ENCODE results near the gene SLC22A23.

The SLC22A23 gene

GRCh38 chr6:3444276-3445088, 12.4 kb downstream of the SLC22A23 start:
- no peak for DNase-seq

- DNase-seq, result no peak
Observed at GRCh38 chr6:3443221-3443515, 13.7 kb downstream of the SLC22A23 start.

- no peak for DNase-seq
Observed at GRCh38 chr6:3442431-3443220, 14.2 kb downstream of the SLC22A23 start.

GRCh38 chr6:3440911-3441310, 15.9 kb downstream of the SLC22A23 start:
- no peak for DNase-seq

GRCh38 chr6:3439961-3440360, 16.9 kb downstream of the SLC22A23 start:
- no peak for DNase-seq

- no peak for DNase-seq
Observed at GRCh38 chr6:3438190-3439167, 18.4 kb downstream of the SLC22A23 start.

- no peak for DNase-seq
Observed at GRCh38 chr6:3433005-3433404, 23.8 kb downstream of the SLC22A23 start.

GRCh38 chr6:3432416-3432815, 24.4 kb downstream of the SLC22A23 start:
- DNase-seq, result no peak

GRCh38 chr6:3431994-3432393, 24.9 kb downstream of the SLC22A23 start:
- DNase-seq, result no peak

- DNase-seq, result no peak
Observed at GRCh38 chr6:3429211-3429610, 27.6 kb downstream of the SLC22A23 start.

GRCh38 chr6:3428700-3429099, 28.1 kb downstream of the SLC22A23 start:
- DNase-seq, result no peak

GRCh38 chr6:3428247-3428646, 28.6 kb downstream of the SLC22A23 start:
- DNase-seq, result no peak

- DNase-seq, result no peak
Observed at GRCh38 chr6:3427687-3428085, 29.2 kb downstream of the SLC22A23 start.

- DNase-seq, result no peak
Observed at GRCh38 chr6:3426927-3427686, 29.7 kb downstream of the SLC22A23 start.

- DNase-seq, result no peak
Observed at GRCh38 chr6:3426091-3426926, 30.5 kb downstream of the SLC22A23 start.

GRCh38 chr6:3425574-3425973, 31.3 kb downstream of the SLC22A23 start:
- DNase-seq, result no peak

GRCh38 chr6:3424185-3424927, 32.5 kb downstream of the SLC22A23 start:
- no peak for DNase-seq

GRCh38 chr6:3423439-3424184, 33.2 kb downstream of the SLC22A23 start:
- DNase-seq, result no peak

GRCh38 chr6:3422435-3423070, 34.3 kb downstream of the SLC22A23 start:
- DNase-seq, result no peak

Measured in amniotic stem cell (primary cell).